CD14-positive monocyte (primary cell): ENCODE results near the gene SH3BP4. TPM values are rescaled to one million over a fixed set of nuclear protein-coding genes. Genes with fewer than 3 reads are reported as not detected.
A peak's percentile ranks its signal among the peaks of the same experiment; 100 is the strongest.

ENCODE experiments used
- DNase-seq, 3 donors: peaks; one replicate each; pipeline ENCODE4 v3.0.0-alpha.2; 2011 to 2022
- H2AFZ ChIP-seq: 2 replicates; pipeline ENCODE4 v1.6.0; 2012; ENCODE audit warnings: mild to moderate bottlenecking, low read depth, low read length, inconsistent platforms; ENCODE audit not compliant: insufficient read depth, poor library complexity, severe bottlenecking
- H3K27ac ChIP-seq, 2 donors: 1 replicate in 1 of 2; 2 replicates in 1 of 2; pipeline ENCODE4 v1.5.1; 2012 to 2013; ENCODE audit warnings: low read length in 2 of 2, control low read depth in 1 of 2, inconsistent platforms in 1 of 2, low read depth in 1 of 2, mild to moderate bottlenecking in 1 of 2
- H3K27me3 ChIP-seq, 2 donors: one replicate each; pipeline versions ENCODE4 v1.6.0 to v1.6.1; 2011 to 2013; ENCODE audit warnings: low read length in 2 of 2; ENCODE audit not compliant: control insufficient read depth in 2 of 2, insufficient read depth in 2 of 2
- H3K36me3 ChIP-seq, 2 donors: replicated peaks in 1 of 2; 1 replicate in 1 of 2; 2 replicates in 1 of 2; pipeline versions ENCODE4 v1.5.1 to v1.6.1; 2012 to 2013; ENCODE audit warnings: low read length in 2 of 2, control low read depth in 1 of 2, inconsistent platforms in 1 of 2, mild to moderate bottlenecking in 1 of 2; ENCODE audit not compliant: insufficient read depth in 2 of 2, control insufficient read depth in 1 of 2
- H3K4me1 ChIP-seq, 2 donors: 1 replicate in 1 of 2; 2 replicates in 1 of 2; pipeline versions ENCODE4 v1.5.1 to v1.6.1; 2012 to 2013; ENCODE audit warnings: low read length in 2 of 2, control low read depth in 1 of 2, inconsistent platforms in 1 of 2, mild to moderate bottlenecking in 1 of 2, moderate library complexity in 1 of 2; ENCODE audit not compliant: insufficient read depth in 2 of 2, control insufficient read depth in 1 of 2
- H3K4me2 ChIP-seq: replicated peaks from 2 replicates; pipeline ENCODE3; 2012; ENCODE audit warnings: low read length, moderate library complexity, mild to moderate bottlenecking; ENCODE audit not compliant: poor library complexity, severe bottlenecking; ENCODE audit errors: extremely low read depth
- H3K4me3 ChIP-seq, 3 experiments: fragments of 200-600 bp in 1 of 3; sonication (generic) in 1 of 3; replicated peaks in 1 of 3; 1 replicate in 2 of 3; 2 replicates in 1 of 3; pipeline ENCODE4 v1.5.1; 2011 to 2013; ENCODE audit warnings: low read length in 3 of 3, mild to moderate bottlenecking in 3 of 3, control low read depth in 2 of 3, low read depth in 2 of 3, inconsistent platforms in 1 of 3, moderate library complexity in 1 of 3
- H3K79me2 ChIP-seq: 2 replicates; pipeline ENCODE4 v1.6.0; 2012; ENCODE audit warnings: mild to moderate bottlenecking, control low read depth, inconsistent platforms, low read length, moderate library complexity; ENCODE audit not compliant: insufficient read depth
- H3K9ac ChIP-seq: 2 replicates; pipeline ENCODE4 v1.6.0; 2017; ENCODE audit warnings: low read length, mild to moderate bottlenecking; ENCODE audit not compliant: insufficient read depth, poor library complexity, severe bottlenecking
- H3K9me3 ChIP-seq, 2 donors: replicated peaks in 1 of 2; 1 replicate in 1 of 2; 2 replicates in 1 of 2; pipeline versions ENCODE4 v1.5.1 to v1.6.1; 2012 to 2013; ENCODE audit warnings: low read length in 2 of 2, control low read depth in 1 of 2; ENCODE audit not compliant: control insufficient read depth in 1 of 2, insufficient read depth in 1 of 2
- H4K20me1 ChIP-seq: 2 replicates; pipeline ENCODE4 v1.6.0; 2012; ENCODE audit warnings: mild to moderate bottlenecking, low read length, control low read depth, moderate library complexity; ENCODE audit not compliant: insufficient read depth
- H3K27ac Mint-ChIP-seq, 7 donors: one replicate each; pipeline ENCODE4 v1.8.0; 2020; ENCODE audit warnings: mild to moderate bottlenecking in 7 of 7, mixed read lengths in 7 of 7, moderate library complexity in 6 of 7, inconsistent platforms in 2 of 7
- H3K27me3 Mint-ChIP-seq, 3 donors: one replicate each; pipeline ENCODE4 v1.8.0; 2021 to 2022; ENCODE audit warnings: low read depth in 3 of 3, mild to moderate bottlenecking in 3 of 3, mixed read lengths in 3 of 3, moderate library complexity in 3 of 3, inconsistent platforms in 1 of 3
- H3K36me3 Mint-ChIP-seq, 2 donors: one replicate each; pipeline ENCODE4 v1.8.0; 2020; ENCODE audit warnings: mixed read lengths in 2 of 2, inconsistent platforms in 1 of 2, mild to moderate bottlenecking in 1 of 2
- H3K4me1 Mint-ChIP-seq: one replicate; pipeline ENCODE4 v1.8.0; 2020; ENCODE audit warnings: mild to moderate bottlenecking, mixed read lengths
- H3K4me3 Mint-ChIP-seq, 2 donors: one replicate each; pipeline ENCODE4 v1.8.0; 2020; ENCODE audit warnings: mild to moderate bottlenecking in 2 of 2, mixed read lengths in 2 of 2, moderate library complexity in 1 of 2
- H3K9me3 Mint-ChIP-seq, 7 donors: one replicate each; pipeline ENCODE4 v1.8.0; 2020 to 2022; ENCODE audit warnings: mixed read lengths in 7 of 7, mild to moderate bottlenecking in 6 of 7, moderate library complexity in 6 of 7, inconsistent platforms in 2 of 7
- WGBS: methylation state at CpG from one replicate; pipeline ENCODE4 v1.1.5; 2013; ENCODE audit warnings: missing lambda C conversion rate; ENCODE audit not compliant: insufficient coverage; 5-methylcytosine and 5-hydroxymethylcytosine counted together
- intact Hi-C, 2 donors: fragments of 100-400 bp; cut with micrococcal nuclease; formaldehyde crosslinking; loops; one replicate each; pipeline versions ENCODE4 v1.15.0 to v1.15.1; 2023
- polyA plus RNA-seq, 3 donors: library from polyadenylated mRNA; depleted of rRNA in 1 of 3; unstranded in 2 of 3; stranded (reverse) in 1 of 3; fragments of 300-500 nt in 2 of 3; fragments of >200 nt in 1 of 3; fragmentation: Illumina TruSeq in 2 of 3; gene quantifications; 1 replicate in 2 of 3; 2 replicates in 1 of 3; pipeline ENCODE4 v1.2.3, GENCODE V29; 2012 to 2021
- TF ChIP-seq, protein P1 (sequence below): fragments of 200-600 bp; IDR thresholded peaks from one replicate; pipeline ENCODE4 v1.8.0; 2022; ENCODE audit warnings: antibody characterized with exemption, mild to moderate bottlenecking

SH3BP4 gene
- polyA plus RNA-seq, 3 donors, result 0.66 to 1.6 (median 1.3) TPM

DNA sequence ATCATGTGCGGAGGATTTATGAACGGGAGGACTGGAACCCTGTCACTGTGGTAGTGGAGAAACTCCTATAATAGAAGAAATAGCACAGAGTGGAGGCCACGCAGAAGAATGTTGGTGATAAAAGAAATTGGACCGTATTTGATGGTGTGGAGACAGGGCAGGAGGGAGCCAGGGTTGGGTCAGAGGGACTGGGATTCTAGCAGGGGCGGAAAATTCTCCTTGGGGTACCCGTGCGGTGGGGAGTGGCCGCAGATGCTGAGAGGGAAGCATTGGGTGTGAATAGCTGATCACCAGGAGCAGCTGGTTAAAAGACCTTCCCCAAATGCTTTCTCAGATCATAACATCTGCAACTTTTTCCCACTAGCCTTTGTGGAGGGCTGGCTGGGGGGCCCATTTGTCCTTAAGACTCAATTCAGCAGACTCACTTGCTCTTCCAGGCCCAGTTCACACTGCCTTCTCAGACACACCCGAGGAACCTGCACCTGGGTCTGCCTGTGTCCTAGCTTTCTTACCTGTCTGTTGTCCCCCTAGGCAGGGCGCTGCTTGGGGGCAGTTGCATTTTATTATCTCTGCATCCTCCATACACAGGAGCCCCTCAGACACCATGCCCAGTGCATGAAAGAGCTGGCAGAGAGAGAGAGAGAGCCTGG lies 7.1 kb downstream of the SH3BP4 start:
- Histone ChIP-seq H3K36me3 (no peaks in the 10 kb centered on the region), H3K27ac (no peak overlapping the region), H3K4me3 (no peak overlapping the region), H3K79me2 (no peaks in the 10 kb centered on the region), H3K4me1 (peaks cover 0 to under 1% of the 10 kb centered on the region in 2 donors), H3K27me3 (peaks cover 5 to 13% of the 10 kb centered on the region in 2 donors), H2AFZ (no peak overlapping the region), H3K4me2 (no peak overlapping the region), H3K9ac (no peak overlapping the region), H4K20me1 (no peaks in the 10 kb centered on the region), H3K9me3 (no peaks in the 10 kb centered on the region)
- TF ChIP-seq, protein P1, sequence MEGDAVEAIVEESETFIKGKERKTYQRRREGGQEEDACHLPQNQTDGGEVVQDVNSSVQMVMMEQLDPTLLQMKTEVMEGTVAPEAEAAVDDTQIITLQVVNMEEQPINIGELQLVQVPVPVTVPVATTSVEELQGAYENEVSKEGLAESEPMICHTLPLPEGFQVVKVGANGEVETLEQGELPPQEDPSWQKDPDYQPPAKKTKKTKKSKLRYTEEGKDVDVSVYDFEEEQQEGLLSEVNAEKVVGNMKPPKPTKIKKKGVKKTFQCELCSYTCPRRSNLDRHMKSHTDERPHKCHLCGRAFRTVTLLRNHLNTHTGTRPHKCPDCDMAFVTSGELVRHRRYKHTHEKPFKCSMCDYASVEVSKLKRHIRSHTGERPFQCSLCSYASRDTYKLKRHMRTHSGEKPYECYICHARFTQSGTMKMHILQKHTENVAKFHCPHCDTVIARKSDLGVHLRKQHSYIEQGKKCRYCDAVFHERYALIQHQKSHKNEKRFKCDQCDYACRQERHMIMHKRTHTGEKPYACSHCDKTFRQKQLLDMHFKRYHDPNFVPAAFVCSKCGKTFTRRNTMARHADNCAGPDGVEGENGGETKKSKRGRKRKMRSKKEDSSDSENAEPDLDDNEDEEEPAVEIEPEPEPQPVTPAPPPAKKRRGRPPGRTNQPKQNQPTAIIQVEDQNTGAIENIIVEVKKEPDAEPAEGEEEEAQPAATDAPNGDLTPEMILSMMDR, result no peak
- no peak overlapping the region for H3K4me3 Mint-ChIP-seq
- peaks cover 16 to 27% (median 25%) of the 10 kb centered on the region in 3 donors for H3K27me3 Mint-ChIP-seq
- H3K4me1 Mint-ChIP-seq, result peaks cover 6% of the 10 kb centered on the region
- WGBS, result 97% methylated on average over 5 of the region's 10 CpGs
- H3K36me3 Mint-ChIP-seq, result no peaks in the 10 kb centered on the region
- intact Hi-C loops, result no loop called here
- no peak for DNase-seq
- H3K9me3 Mint-ChIP-seq, result peaks cover 0 to 4% (median 0%) of the 10 kb centered on the region in 7 donors
- no peak overlapping the region for H3K27ac Mint-ChIP-seq

DNA sequence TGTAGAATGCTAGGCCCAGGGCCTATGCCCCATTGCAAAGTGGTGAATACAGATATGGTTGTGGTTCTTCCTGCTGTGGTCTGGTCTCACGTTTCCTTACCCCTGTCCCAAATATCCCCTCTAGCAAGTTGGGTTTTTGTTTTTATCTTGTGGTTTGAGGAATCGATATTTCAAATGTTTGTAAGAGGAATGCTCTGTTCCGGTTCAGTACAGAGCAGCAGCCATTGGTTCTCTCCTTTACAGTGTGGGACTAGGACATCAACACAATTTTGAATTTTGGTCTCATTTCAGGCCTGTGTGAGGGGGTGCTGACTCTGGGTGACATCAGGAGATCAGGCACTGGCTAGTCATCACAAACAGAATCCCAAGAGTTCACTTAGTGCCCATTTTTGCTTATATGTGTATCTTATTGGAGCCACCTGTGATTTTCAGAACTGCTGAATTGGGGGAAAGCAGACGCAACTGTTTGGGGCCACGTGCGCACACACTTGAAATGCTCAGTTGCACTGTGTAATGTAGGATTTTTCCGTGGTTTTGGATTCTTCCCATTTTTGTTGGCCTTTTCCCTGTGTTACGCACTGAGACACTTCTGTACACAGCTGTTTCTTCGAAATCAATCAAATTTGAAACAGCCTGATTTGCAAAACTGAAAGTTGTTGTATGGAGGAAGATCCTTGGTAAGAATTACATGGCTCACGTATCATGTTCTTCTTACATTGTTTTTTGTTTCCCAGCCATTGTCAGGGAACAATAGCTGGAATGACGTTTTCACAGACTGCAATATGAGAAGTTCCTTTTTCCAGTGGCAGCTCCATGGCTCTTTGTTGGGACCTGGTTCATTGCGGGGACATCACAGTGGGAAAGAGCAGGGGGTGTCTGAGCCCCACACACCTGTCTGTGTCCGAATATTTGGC lies 8.6 kb downstream of the SH3BP4 start:
- peaks cover 4 to 12% (median 11%) of the 10 kb centered on the region in 3 donors for H3K27me3 Mint-ChIP-seq
- H3K4me1 Mint-ChIP-seq, result no peaks in the 10 kb centered on the region

More for the DNA sequence above, 8.6 kb downstream of the SH3BP4 start:
- no peaks in the 10 kb centered on the region for H3K9me3 ChIP-seq
- H3K36me3 ChIP-seq, result no peaks in the 10 kb centered on the region
- Mint-ChIP-seq H3K36me3 (no peaks in the 10 kb centered on the region), H3K27ac (no peak overlapping the region), H3K9me3 (peaks cover 0 to 4% (median 0%) of the 10 kb centered on the region in 7 donors), H3K4me3 (peak overlapping the region in 1 of 2 donors; percentile 35)
- H3K27ac ChIP-seq, result no peak overlapping the region
- 83% methylated on average over 7 of the region's 13 CpGs for WGBS
- H3K4me2 ChIP-seq, result no peak overlapping the region
- TF ChIP-seq, protein P1, result no peak
- intact Hi-C loops, result no loop called here
- H2AFZ ChIP-seq, result no peak overlapping the region
- no peaks in the 10 kb centered on the region for H3K4me1 ChIP-seq
- no peaks in the 10 kb centered on the region for H4K20me1 ChIP-seq
- no peaks in the 10 kb centered on the region for H3K79me2 ChIP-seq
- H3K27me3 ChIP-seq, result peaks cover 0 to 2% of the 10 kb centered on the region in 2 donors
- H3K4me3 ChIP-seq, result no peak overlapping the region
- H3K9ac ChIP-seq, result no peak overlapping the region
- DNase-seq, result no peak
